ENCODE data around the gene TFF1.

TFF1 gene

DNA sequence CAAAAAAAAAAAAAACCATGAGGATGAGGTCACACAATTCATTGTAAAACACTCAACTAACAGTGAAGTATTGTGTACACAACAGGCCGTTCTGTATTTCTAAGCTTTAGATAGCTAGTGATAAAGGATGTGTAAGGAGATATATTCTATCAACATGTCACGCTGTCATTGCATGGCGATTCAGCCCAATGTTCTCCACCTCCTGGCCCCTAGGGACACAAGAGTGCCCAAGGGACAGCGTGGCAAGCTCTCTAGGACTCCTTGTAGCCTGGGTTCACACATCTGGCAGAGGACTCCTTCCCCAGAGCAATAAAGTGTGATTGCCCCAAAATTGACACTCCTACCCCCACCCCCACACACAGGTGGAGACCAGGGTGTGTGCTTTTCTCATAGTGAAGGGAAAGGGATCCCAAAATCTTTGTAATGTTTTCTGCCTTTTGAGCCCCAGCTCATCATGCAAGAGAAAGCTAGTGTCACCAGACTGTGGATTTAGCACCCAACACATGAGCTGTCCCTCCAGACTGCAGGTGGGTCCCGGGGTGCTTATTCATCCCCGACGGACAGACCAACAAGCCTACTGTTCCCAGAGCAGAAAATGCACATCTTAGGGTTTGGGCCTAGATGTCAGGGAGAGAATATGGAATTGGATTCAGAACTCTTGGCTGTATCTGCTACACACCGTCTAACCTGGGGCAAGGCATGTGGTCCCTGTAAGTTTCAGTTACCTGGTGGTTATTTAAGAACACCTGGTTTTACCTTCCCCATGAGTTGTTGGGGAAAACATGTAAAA lies 18.0 kb upstream of the TFF1 start:
- DNase-seq (ENCODE audit: low spot score): no peak
- in situ Hi-C loops (cut with MboI; ENCODE audit: low sequenced_read_pairs, unreplicated experiment): no loop called here
- TF ChIP-seq, protein P1, sequence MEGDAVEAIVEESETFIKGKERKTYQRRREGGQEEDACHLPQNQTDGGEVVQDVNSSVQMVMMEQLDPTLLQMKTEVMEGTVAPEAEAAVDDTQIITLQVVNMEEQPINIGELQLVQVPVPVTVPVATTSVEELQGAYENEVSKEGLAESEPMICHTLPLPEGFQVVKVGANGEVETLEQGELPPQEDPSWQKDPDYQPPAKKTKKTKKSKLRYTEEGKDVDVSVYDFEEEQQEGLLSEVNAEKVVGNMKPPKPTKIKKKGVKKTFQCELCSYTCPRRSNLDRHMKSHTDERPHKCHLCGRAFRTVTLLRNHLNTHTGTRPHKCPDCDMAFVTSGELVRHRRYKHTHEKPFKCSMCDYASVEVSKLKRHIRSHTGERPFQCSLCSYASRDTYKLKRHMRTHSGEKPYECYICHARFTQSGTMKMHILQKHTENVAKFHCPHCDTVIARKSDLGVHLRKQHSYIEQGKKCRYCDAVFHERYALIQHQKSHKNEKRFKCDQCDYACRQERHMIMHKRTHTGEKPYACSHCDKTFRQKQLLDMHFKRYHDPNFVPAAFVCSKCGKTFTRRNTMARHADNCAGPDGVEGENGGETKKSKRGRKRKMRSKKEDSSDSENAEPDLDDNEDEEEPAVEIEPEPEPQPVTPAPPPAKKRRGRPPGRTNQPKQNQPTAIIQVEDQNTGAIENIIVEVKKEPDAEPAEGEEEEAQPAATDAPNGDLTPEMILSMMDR (IDR thresholded peaks at IDR 0.05; ENCODE audit: borderline replicate concordance, control extremely low read depth, extremely low read depth, insufficient read depth, missing control alignments): no peak

DNA sequence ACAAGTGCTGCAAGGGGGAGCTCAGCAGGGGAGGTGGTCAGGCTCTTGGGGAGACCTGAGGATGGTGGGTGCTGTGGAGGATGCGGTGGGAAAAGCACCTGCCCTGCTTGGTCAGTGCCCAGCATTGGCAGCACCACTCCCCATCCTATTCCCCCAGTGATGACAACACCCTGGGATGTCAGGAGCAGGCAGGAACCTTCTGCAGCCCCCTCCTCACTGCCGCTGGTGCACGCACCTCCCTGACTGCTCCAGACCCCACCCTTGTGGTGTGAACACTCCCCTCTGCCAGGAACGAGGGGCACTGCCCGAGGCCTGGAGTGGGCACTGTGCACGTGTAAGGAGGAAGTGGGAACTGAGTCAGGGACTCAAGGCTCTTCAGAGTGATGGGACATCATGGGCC lies 17.0 kb upstream of the TFF1 start:
- no peak for DNase-seq (ENCODE audit: low spot score)
- TF ChIP-seq, protein P1 (IDR thresholded peaks at IDR 0.05; ENCODE audit: borderline replicate concordance, control extremely low read depth, extremely low read depth, insufficient read depth, missing control alignments): no peak
- in situ Hi-C loops (cut with MboI; ENCODE audit: low sequenced_read_pairs, unreplicated experiment): no loop called here

DNA sequence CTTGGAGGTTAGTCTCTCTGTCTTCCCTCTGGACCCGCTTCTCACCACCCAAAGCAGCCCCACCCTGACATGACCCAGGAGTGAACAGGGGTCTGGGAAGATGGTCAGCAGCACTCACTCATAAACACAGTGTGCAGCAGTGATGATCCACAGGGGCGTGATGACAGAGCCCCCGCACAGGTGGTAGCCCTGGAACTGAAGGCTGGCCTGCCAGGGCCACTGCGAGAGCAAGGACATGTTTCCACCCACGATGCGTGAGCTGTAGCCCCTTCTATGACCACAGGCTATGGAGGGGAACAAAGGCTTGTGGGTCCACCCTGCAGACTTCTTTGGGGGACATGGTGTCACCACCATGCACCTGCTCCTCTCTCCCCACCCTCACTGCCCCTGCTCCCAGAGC lies 16.6 kb upstream of the TFF1 start:
- DNase-seq (ENCODE audit: low spot score): no peak
- in situ Hi-C loops (cut with MboI; ENCODE audit: low sequenced_read_pairs, unreplicated experiment): no loop called here
- TF ChIP-seq, protein P1 (IDR thresholded peaks at IDR 0.05; ENCODE audit: borderline replicate concordance, control extremely low read depth, extremely low read depth, insufficient read depth, missing control alignments): no peak

DNA sequence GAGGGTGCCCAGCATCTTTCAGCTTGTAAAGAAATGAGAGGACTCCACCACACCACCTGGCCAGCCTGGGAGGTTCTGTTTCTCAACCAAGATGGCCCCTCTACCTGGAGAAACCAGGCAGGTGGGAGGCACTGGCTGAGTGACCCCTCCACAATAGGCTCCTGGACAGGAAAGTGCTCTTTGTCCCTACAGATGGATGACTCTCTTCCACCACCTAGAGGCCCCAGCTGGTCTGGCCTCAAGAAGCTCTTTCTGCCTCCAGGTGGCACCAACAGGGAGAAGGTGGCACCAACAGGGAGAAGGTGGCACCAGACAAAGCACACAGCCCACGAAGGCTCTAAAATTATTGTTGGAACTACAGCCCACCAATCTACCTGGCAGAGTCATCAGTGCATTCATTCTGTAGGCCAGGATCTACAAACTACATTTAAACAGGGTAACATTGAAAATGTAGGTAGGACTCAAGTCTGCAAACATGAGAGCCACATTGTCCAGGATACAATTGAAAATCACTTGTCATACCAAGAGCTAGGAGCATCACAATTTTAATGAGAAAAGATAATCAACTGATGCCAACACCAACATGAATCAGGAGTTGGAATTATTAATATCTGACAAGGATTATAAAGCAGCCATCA lies 15.1 kb upstream of the TFF1 start:
- TF ChIP-seq, protein P1 (IDR thresholded peaks at IDR 0.05; ENCODE audit: borderline replicate concordance, control extremely low read depth, extremely low read depth, insufficient read depth, missing control alignments): peak; percentile 20
- in situ Hi-C loops (cut with MboI; ENCODE audit: low sequenced_read_pairs, unreplicated experiment): no loop called here
- no peak for DNase-seq (ENCODE audit: low spot score)

DNA sequence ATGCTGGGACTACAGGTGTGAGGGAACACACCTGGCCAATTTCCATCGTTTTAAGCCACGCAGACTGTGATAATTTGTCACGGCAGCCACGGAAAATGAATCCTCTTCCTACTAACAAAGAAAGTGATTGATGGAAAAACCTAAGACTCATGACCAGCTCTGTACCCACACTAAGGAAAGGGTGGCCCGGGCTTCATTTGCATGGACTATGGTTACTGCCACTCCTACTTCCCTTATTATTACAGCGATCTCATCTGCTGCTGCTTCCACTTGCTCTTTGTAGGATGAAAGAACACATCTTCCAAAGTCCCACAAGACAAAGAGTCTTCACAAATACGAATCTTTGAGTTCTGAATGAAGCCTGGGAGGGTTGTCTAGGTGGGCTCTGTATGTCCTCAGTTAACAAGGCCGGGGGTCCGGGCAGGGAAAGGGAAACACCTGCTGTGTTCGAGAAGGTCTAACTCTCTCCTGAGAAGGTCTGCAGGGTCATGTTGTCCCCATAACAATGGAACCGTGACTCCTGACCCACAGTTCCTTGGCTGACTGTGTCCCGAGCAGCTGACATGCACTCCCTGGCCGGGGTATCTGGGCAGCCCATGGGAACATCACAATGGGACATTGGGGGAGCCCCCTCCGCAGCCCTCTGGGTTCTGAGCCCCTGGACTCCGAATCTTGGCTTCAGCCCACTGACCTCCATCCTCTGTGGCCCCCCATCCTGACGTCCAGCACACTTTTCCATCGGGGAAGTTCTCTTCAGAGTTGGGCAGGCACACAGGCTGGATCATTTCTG lies 13.3 kb upstream of the TFF1 start:
- in situ Hi-C loops (cut with MboI; ENCODE audit: low sequenced_read_pairs, unreplicated experiment): no loop called here
- no peak for DNase-seq (ENCODE audit: low spot score)
- TF ChIP-seq, protein P1 (IDR thresholded peaks at IDR 0.05; ENCODE audit: borderline replicate concordance, control extremely low read depth, extremely low read depth, insufficient read depth, missing control alignments): no peak

DNA sequence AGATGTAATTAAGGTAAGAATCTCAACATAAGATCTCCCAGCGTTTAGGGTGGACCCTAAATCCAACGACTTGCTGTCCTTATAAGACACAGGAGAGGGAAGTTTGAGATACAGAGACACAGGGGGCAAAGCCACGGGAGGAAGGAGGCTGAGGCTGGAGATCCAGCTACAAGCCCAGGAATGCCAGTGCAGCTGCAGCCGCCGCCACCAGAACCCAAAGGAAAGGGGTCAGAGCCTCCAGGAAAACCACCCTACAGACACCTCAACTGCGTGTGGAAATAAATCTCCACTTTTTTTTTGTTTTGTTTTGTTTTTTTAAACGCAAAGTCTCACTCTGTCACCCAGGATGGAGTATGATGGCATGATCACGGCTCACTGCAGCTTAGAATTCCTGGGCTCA lies 12.1 kb upstream of the TFF1 start:
- in situ Hi-C loops (cut with MboI; ENCODE audit: low sequenced_read_pairs, unreplicated experiment): no loop called here
- TF ChIP-seq, protein P1 (IDR thresholded peaks at IDR 0.05; ENCODE audit: borderline replicate concordance, control extremely low read depth, extremely low read depth, insufficient read depth, missing control alignments): no peak
- DNase-seq (ENCODE audit: low spot score): no peak
